C1 segment of cervical spinal cord (tissue), 14 donors: Measurements from ENCODE around the gene MMP20.

Experiments used
- DNase-seq, 14 donors: peaks; one replicate each; lab custom pipeline; 2025; lab: John Stamatoyannopoulos, UW

The MMP20 gene

GRCh38 chr11:102559839-102560238 lies 65.3 kb downstream of the MMP20 start:
- no peak for DNase-seq

- DNase-seq, result no peak
Observed at GRCh38 chr11:102555091-102555490, 70.0 kb downstream of the MMP20 start.

DNA sequence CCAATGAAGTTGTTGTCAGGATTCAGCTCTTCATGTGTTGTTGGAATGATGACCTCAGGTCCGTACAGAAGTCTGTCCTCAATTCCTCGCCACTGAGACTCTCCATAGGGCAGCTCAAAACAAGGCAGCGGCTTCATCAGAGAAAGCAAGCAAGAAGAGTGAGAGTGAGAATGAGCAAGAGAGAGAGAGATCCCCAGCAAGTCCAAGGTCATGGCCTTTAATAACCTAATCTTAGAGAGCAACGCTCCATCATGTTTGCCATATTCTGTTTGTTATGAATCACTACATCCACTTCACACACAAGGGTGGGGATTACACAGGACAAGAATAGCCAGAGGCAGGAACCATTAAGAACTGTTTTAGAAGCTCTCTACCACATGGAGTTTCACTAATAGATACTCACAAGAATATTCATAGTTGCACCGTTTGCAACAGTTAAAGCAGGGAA lies 71.3 kb downstream of the MMP20 start:
- DNase-seq, result no peak

- DNase-seq, result no peak
Observed at GRCh38 chr11:102552447-102553194, 72.5 kb downstream of the MMP20 start.

DNA sequence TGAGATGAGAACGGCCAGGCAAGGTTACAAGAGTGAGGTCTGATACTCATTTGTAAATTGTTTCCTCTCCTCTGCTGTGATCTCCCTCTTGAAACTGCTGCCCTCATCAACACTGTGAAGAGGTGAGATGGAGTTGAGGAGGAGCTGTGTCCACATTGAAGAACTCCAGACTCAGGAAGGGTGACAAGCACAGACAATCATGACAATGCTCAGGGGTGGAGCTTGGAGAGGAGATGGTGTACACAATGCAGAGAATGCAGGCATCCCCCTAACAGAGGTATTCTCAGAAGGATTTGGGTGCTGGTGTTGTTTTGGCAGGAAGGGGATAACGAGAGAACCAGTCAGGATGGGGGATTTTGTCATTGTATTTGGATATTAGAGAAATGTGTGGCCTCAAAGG lies 73.1 kb downstream of the MMP20 start:
- DNase-seq, result no peak

- no peak for DNase-seq
Observed at GRCh38 chr11:102551169-102551781, 73.9 kb downstream of the MMP20 start.

DNA sequence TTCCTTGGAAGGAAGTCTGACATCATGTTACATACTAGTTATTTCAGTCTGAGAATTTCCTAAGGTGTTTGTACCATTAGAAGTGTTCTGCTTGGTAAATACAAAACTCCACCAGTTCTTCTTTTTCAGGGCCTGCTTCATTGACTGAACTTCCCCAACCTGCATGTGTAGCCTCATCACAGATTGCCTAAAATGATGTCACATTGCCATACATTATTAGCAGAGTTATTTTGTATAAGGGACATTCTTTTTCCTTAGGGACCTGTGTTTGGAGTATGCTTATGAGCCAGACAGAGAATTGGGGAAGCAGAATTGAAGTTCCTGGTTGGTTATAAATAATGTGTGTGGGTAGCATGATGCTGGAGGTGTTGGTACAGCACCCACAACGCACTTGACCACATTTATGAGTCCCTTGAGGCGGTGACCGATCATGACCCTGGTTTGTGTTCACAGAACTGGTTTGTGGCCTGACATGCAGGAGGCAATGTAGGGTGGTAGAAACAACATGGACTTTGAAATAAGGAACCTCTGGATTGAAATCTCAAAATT lies 78.1 kb downstream of the MMP20 start:
- DNase-seq, result no peak

GRCh38 chr11:102546427-102546826 lies 78.7 kb downstream of the MMP20 start:
- no peak for DNase-seq

DNA sequence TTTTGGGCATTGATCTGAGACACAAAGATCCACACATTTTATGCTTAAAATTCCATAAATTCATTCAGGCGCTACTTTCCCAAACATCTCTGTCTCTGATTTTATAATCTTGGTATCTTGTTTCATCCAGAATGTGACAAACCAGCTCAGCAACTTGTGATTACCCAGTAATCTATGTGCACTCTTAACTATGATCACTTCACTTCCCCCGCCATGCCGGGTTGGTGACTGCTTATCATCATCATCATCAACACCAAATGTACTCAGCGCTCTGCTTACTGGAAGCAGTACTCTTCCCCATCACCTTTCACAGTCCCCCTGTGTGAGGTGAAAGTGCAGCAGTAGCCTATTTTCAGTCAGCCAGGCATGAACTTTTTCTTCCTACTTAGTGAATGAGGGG lies 79.4 kb downstream of the MMP20 start:
- DNase-seq, result no peak

DNA sequence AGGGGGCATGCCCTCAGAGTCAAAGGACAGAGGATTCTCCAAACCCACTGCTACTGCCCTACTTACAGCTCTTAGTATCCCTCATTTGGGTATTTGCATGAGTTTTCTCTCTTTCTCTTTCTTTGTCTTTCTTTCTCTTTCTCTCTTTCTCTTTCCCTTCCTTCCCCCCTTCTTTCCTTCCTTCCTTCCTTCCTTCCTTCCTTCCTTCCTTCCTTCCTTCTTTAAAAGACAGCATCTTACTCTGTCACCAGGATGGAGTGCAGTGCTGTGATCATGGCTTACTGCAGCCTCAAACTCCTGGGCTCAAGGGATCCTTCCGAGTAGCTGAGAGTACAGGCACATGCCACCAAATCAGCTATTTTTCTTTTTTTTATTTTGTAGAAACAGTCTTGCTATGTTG lies 80.5 kb downstream of the MMP20 start:
- no peak for DNase-seq

DNA sequence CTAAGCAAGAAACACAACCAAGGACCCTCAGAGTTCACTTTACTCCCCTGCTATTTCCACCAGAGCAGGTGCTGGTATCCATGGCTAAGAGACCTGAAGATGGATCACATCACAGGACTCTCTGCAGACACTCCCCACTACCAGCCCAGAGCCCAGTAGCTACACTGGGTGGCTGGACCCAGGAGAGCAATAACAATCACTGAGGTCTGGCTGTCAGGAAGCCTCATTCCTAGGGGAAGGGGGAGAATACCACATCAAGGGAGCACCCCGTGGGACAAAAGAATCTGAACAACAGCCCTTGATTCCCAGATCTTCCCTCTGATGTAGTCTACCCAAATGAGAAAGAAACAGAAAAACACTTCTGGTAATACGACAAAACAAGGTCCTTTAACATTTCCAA lies 85.6 kb downstream of the MMP20 start:
- no peak for DNase-seq

DNA sequence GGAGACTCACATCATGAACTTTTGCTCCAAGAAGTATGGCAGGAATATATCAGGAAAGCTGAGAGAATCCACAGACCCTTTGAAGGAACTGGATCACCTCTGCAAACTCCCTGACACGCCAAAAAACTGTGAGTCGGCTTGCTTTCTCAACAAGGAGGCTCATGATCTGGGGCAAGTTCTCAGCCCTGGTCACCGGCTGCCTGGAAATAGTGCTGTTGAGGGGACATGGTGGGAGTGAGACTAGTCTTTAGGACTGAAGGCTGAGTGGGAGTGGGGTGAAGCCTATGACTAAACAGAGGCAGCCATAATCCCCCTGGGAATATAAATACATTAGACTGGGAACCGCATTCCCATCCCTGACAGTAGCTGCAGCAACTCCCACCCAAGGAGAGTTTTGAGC lies 86.2 kb downstream of the MMP20 start:
- no peak for DNase-seq

DNA sequence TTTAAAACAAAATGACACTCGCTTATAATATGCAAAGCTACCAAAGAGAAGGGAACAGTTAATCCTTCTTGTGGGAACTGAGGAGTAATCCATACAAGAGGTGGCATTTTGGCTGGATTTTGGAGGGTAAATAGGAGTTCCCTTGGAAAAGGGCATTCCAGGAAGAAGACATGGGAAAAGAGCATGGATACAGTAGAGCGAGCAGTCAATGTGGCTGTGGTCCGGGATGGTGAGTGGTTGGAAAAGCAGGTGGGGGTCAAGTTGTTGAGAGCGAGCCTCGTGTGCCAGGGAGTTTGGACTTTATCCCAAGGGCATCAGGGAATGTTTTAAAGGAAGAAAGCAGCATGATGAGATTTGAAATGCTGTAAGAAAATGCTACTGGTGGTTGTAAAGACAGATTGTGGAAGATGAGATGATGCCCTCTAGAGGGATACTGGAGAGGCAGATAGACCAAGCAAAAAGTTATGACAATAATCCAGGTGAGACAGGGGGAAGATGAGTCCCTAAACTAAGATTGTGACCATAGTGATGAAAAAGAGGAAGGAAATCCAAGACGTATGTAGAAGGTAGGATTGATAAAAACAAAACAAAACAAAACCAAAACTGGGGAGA lies 90.8 kb downstream of the MMP20 start:
- no peak for DNase-seq

- no peak for DNase-seq
Observed at GRCh38 chr11:102530558-102530957, 94.6 kb downstream of the MMP20 start, which contains the start of gene MMP7. MMP7 (minus strand) TSS chr11:102530747; CDS start chr11:102530700, 47 bp downstream.

DNA sequence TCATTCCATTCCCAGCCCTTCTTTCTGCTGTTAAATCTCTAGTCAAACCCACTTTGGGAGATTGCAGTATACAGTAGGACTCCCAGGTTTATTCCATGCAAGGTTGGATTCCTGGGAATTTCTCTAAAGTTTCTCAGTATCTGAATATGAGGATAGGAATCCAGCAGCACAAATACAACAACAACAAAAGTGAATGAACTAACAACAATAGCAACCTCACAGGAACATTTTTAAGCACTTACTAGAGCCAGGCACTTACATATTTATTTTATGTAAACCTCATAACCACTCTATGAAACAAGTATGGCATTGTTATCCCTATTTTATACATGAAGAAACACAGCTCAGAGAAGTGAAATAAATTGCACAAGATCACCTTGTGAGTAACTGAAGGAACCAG lies 96.5 kb downstream of the MMP20 start:
- DNase-seq, result no peak

- no peak for DNase-seq
Observed at GRCh38 chr11:102527684-102528083, 97.4 kb downstream of the MMP20 start.

DNA sequence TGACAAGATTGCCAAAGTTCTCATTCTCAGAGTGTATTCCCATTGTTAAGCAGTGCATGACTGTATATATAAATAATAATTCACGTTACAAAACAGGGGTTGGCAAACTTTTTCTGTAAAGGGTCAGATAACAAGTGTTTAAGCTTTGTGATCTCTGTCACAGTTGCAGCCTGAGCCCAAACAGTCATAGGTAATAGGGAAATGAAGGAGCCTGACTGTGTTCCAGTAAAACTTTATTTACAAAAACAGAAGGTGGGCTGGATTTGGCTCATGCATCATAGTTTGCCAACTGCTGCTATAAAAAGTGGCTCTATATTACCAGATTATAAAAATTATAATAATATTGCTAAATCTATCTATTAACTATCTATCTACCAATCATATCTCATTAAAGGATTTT lies 98.1 kb downstream of the MMP20 start:
- DNase-seq, result no peak
